ENCODE measurements around the gene RBM48.
"Not testable (repeated sequence)": the region's sequence is repeated elsewhere in the genome, so short reads cannot be mapped to it uniquely, and the experiment has no call there.

The RBM48 gene

DNA sequence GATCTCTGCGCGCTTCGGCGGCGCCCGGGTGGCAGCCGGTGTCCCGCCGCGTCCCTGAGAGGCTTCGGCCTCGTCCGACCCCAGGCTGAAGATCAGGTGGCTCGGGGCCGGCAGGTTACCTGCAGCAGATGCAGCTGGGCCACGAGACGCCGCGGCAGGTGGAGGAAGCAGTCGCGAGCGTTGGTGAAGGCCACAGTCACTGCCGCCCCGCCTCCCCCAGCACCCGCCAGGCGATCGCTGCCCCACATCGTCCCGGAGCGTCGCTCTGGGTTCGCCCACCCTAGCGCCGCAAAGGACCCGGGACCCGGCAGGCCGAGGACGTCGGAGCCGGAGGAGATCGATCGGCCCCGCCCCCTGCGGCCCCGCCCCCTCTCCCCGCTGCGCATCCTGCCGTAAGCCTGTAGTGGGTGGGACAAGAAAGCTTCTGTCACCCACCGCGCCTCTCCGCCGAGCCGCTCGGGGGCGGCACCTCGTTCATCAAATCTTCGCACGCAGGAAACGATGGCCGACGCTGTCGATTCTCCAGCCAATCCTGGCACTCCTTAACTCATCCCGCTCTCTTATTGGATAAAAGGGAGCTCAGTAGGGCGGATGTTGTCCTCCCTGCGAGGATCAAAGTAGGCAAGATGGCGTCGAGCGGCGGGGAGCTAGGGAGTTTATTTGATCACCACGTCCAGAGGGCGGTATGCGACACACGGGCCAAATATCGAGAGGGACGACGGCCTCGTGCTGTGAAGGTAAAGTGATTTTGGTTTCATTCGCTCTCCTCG lies at the start of gene RBM48, which contains the start of gene PEX1:
Gene RBM48 (plus strand): TSS at position 608 of the 770 bp plus-strand sequence. CDS start 19 bp downstream, at position 627.
Gene PEX1 (minus strand): TSS at position 333 of the 770 bp plus-strand sequence. CDS start 85 bp downstream, at position 248.
- DNase-seq: peak; percentile 99

DNA sequence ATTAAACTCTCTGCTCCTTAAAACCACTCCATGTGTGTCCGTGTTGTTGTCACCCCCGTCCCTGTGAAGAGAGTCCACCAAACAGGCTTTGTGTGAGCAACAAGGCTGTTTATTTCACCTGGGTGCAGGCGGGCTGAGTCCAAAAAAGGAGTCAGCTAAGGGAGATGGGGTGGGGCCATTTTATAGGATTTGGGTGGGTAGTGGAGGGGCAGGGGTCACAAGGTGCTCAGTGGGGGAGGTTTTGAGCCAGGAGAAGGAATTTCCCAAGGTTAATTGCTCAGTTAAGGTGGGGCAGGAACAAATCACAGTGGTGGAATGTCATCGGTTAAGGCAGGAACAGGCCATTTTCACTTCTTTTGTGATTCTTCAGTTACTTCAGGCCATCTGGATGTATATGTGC lies 49.4 kb upstream of the RBM48 start:
- DNase-seq: not testable (repeated sequence)

DNA sequence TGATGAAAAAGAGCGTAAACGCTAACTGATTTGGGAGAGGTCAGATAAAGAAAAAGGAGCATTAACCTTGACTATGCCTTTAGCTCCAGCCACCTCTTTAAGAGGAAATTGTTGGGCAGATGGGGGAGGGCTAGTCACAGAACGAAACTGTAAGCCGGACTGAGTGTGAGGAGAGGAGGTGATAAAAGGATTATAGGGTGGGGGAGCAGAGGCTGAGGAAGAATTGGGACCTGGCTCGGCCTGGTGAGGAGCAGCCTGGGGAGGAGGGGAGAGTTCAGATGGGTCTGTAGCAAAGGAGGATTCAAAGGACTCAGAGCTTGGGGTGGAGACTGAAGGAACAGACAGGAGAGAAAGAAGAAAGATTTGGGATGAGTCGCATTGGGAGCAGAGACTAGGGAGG lies 45.0 kb upstream of the RBM48 start:
- not testable (repeated sequence) for DNase-seq

DNA sequence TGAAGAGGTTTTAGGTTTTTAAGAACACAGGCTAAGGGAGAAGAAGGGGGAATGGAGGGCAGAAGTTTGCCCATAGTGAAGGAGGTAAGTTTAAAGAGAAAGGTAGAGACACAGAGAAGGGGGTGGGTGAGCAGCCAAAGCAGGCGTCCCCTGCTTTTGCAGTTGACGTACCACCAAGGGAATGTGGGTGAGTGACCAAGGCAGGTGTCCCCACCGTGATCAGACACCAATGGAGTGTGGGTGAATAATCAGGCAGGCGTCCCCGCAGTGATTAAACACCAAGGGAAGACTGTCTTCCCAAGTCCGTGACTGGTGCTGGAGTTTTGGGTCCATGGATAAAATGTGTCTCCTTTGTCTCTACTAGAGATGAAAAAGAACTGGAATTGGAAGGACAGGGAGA lies 44.4 kb upstream of the RBM48 start:
- not testable (repeated sequence) for DNase-seq

DNA sequence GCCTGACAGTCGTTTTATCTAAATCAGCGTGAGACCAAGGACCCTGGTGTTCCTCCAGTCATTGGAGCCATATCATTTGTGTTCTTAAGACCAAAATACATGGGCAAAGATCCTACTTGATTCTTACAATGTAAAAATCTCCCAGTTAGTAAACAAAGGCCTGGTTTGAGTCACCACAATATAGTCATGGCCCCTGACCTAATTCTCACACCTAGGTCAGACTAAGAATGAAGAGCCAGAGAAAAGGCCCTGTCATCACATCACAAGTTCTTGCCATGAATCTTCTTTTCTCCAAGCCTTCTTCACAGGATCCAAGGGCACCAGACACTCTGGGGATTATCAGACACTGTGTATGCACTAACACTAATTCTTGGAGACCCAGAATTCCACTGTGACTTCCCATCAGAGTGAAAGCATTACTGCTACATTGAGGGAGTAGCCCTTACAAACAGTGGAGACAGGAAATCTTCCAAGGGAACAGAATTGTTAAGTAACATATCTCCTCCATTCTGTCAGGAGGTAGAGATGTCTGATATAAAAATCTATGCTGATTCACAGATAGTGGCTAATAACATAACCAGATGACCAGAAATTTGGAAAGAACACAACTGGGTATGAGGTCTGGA lies 43.2 kb upstream of the RBM48 start:
- no peak for DNase-seq

DNA sequence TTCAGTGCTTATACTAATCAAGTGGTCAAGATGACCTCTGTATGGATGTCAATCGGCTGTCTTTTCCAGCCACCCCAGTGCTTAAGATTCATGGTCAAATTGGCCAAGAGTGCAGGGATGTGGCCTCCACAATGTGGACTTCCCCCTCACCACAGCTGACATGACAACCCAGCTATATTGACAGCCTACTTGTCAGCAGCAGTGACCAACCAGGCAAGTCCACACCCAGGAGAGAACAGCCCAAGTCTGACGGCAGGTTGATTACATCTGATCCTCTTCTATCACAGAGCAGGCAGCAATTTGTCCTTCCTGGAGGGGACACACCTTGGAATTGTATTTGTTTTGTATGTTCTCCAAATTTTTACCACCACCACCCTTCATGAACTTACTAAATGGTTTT lies 42.6 kb upstream of the RBM48 start:
- DNase-seq: no peak

DNA sequence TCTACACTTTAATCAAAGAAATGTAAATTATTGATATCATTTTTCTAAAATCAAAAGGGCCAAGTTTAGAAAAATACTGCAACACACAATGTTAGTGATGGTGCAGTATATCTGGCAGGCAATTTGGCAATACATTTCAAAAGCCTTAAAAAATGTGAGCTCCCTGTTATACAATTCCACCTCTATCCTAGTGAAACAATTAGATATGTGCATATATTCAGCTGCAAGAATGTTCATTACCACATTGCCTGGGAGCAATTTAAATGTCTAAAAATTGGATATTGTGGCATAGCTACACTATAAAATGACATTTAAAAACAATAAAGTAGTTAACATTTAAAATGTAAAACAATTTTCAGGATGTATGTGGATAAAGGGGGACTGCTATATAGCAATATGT lies 40.8 kb upstream of the RBM48 start:
- DNase-seq: no peak

DNA sequence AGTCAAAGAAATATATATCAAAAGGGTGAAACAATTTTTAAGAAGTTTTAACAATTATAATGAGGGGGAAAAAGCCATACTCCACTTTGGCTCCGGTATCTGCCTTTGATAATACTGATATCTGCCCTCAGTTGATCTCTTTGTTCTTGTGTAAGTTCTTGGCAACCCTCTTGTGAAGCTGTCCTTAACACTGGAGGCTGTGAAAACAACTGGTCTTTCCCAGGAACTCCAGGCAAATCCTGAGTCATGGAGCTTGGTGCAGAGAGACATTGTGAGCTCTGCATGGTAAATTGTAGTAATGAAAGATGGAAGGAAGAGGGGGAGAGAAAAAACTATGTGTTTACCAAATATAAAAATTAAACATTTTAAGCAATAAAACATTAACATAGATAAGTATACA lies 39.0 kb upstream of the RBM48 start:
- DNase-seq: no peak

DNA sequence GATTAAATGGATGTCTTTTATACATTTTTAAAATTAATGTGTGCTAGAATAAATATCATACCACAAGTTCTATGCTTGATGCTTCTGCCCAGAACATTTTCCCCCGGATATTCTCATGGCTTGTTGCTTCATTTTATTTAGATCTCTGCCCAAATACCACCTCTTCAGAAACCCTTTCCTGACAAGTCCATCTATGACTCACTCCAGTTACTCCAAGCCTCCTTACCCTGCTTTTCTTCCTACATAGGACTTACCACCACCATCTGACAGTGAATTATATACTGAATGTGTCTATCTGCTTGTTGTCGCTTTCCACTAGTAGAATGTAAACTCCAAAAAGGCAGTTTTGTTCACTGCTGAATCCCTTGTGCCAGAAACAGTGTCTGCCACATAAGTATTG lies 31.7 kb upstream of the RBM48 start:
- no peak for DNase-seq

DNA sequence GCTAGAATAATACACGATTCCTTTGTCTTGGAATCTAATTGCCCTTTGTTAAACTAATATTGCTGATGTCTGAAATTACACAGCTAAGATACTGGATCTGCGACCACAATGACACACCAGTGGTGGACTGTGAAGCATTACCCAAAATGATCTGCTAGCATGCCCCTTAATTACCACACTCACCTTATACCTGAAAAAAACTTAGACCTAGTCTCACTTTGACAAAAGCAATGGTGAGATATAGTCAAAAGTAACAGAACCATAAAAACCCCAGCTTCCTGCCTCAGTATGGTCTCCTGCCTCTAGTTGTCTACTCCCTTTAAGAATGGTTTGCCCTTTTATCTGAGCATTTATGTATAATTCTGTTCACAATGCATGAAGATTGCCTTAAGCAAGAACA lies 30.0 kb upstream of the RBM48 start:
- DNase-seq: peak; percentile 53

DNA sequence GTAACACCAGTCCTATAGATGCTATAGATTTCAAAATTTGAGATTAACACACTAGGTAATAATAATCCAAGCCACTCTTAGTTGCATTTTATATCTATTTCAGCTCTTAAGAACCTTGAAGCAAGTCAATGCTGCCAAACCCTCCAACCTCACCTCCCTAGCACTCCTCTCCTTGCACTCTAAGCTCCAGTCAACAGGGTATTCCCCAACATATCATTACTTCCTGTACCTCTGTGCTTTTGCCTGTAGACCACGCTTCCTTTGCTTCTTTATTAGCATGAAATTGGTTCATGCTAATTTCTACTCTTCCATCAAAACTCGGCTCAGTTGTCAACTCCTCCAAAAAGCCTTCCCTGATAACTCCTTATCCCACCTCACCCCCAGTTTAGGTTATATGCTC lies 24.8 kb upstream of the RBM48 start:
- no peak for DNase-seq

DNA sequence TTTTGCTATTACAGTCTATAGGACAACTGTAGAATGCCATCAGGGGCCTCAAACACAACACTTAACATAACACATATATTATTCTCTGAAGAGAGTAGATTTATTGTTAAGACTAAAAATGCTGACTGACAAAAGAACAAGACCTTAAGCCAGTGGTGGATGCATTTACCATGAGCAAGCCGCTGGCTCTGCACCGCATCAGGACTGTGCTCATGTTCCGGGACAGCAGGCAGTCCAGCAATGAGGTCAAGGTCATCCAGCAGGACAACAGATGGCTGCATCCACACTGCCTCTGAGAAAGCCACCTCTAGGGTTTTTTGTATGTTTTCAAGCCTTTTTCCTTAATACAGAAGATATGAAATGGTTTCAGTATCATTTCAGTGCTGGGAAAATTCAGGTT lies 24.0 kb upstream of the RBM48 start:
- no peak for DNase-seq

DNA sequence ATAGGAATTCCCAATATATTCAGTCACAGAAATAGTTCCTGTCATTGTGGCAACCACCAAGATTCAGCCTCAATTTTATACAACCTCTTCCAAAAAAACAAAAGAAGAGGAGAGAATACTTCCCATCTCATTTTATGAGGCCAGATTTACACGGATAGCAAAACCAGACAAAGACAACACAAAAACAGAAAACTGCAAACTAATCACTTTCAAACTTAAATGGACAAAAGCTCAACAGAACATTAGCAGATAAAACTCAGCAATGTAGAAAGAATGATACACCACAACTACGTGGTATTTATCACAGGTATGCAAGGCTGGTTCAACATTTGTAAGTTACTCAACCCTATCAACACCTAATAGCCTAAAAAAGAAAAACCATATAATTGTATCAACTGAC lies 22.2 kb upstream of the RBM48 start:
- DNase-seq: no peak

DNA sequence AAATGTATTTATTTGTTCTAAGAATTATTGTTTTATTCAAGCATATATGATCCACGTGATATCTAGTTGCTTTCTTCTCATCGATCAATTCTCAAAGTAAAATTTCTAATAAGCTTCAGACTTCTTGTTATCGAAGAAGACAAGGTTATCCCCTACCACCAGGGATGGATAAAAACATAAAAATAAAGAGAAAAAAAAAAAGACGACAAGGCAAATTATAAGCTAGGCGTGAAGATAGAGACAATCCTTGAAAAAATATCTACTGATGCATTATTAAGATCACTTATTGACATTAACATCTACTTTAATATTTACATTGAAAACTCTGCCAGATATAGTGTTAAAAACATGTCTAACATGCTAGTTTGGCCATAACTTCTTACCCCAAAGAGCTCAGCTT lies 19.6 kb upstream of the RBM48 start:
- no peak for DNase-seq

DNA sequence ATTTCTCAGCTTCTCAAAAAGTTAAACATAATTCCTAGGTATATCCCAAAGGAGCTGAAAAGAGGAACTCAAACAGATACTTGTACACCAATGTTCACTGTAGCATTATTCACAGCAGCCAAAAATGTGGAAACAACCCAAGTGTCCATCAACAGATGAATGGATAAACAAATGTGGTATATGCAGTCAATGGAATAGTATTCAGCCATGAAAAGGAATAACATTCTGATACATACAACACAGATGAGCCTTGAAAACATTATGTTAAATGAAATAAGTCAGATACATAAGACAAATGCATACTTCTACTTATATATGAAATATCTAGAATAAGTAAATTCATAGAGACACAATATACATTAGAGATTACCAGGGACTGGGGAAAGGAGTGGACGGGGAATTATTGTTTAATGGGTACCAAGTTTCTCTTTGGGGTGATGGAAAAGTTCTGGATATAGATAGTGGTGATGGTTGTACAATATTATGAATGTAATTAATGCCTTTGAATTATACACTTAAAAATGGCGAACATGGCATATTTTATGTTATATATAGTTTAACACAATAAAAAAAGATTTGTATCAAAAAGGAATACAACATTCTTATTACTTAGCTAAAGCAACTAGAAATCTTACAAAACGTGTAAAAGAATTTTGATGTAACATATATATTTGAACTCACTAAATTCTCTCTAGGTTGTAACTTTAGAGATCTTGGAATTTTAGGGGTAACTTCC lies 15.3 kb upstream of the RBM48 start:
- DNase-seq: no peak

DNA sequence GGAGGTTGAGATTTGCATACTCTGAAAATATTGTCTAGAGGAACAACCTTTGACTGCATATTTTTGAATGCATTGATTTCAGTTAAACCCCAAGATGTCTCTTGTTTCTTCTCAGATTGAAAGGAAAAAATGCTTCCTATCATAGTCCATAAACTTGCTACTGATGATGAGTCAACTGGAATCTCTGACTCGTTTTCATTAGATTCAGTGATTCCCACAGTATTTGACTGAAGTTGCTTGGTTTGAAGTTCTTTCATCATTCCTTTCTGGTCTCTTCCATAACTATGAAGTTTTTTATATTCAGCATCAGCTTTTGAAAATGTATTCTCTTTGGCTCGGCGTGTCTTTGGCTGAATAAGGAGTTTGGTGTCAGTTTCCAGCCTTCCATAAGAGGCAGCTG lies 11.0 kb upstream of the RBM48 start:
- DNase-seq: no peak

DNA sequence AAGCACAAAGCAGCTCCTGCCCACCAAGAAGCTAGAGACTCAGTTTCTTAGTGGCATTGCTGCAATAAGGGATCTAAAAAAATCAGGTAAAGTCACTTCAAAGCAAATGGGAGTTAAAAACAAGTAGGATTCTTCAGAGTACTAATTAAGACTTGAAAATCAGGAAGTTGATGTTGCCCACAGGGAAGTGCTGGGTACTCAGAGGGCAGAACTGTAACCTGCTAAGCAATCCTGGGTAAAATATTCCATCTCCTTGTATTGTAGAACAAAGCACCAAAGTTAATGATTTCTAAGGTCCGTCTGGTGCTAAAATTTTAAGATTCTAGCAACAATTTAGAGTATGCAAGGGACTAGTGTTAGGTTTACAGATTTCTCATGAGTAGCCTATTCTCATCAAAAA lies 8.6 kb upstream of the RBM48 start:
- DNase-seq: no peak

DNA sequence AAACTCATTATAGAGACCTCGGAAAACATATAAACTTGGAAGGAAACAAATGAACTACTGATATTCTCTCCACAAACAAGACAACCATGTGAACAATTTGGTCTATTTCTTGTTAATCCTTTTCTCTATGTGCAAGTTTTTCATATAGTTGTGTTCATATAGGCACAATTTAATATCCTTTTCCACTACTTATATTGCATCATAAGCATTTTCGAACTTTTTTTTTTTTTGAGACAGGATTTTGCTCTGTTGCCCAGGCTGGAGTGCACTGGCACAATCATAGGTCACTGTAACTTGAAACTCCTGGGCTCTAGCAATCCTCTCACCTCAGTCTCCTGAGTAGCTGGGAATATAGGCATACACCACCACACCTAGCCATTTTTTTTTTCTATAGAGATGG lies 5.5 kb upstream of the RBM48 start:
- DNase-seq: no peak

DNA sequence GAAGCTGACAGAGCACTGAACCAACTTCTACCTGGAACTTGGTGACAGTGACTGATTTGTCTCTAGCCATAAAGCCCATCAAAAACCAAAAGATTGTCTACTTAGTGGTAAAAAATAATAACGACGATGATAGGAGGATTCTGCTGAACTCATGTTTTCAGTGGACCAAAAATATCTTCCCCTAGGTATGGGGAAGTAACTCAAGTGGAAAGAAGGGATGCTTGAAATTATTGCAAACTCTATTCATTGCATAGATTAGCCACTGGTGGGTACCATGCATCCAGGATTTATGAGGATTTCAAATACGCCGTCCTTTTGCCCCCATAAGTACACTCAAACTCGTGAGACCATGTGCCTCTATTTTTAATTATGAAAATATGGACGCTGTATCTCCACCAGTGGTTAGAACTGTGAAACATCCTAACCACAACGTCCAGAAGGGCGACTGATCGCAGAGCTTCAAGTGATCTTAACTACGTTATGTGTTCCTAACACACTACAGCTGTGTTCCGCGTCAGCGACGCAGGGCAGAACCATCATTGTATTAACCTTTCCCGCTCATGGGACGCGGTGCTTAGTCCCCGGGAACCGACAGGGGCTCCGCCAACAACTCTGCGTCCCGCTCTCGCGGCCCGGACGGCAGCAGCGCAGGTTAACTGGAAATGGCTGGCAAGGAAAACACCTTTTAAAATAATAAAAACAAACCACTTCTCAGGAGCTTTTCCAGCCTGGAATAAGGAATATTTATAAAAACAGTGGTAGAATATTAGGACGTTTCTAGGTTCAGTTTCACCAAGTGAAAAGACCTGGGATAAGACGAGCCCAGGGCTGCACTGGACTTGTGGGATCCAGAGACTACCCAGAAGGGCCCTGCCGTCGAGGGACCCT lies 1.1 kb upstream of the RBM48 start:
- DNase-seq: peak; percentile 67

DNA sequence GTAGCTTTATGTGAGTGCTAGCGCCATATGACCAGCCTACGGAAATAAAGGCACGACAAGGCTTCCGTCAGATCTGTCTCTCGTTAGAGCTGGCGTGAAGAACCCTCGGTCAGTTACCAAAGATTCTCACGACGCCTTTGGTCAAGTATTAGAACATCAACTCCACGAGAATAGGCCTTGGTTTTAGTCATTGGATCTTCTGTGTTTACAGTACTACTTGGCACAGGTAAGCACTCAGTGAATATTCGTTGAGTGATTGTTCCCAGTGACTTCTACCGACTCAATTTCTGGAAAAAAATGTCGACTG lies 316 bp downstream of the RBM48 start:
- DNase-seq: no peak

DNA sequence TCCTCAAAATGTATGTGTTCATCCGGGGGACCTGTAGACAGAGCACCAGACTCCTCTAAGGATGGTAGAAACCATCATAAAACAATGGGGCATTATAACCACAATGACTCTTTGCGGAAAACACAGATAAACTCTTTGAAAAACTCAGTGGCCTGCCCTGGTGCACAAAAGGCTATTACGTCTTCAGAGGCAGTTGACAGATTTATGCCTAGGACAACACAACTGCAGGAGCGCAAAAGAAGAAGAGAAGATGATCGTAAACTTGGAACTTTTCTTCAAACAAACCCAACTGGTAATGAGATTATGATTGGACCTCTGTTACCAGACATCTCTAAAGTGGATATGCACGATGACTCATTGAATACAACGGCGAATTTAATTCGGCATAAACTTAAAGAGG lies 6.0 kb downstream of the RBM48 start:
- DNase-seq: no peak

DNA sequence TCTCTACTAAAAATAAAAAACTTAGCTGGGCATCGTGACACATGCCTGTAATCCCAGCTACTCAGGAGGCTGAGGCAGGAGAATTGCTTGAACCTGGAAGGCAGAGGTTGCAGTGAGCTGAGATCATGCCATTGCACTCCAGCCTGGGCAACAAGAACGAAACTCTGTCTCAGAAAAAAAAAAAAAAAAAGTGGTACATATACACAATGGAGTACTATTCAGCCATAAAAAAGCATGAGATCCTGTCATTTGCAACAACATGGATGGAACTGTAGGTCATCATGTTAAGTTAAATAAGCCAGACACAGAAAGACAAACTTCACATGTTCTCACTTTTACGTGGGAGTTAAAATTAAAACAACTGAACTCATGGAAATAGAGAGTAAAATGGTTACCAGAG lies 14.9 kb downstream of the RBM48 start:
- DNase-seq: not testable (repeated sequence)

DNA sequence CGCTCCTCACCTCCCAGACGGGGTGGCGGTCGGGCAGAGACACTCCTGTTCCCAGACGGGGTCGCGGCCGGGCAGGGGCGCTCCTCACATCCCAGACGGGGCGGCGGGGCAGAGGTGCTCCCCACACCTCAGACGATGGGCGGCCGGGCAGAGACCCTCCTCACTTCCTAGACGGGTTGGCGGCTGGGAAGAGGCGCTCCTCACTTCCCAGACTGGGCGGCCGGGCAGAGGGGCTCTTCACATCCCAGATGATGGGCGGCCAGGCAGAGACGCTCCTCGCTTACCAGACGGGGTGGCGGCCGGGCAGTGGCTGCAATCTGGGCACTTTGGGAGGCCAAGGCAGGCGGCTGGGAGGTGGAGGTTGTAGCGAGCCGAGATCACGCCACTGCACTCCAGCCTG lies 16.5 kb downstream of the RBM48 start:
- DNase-seq: not testable (repeated sequence)
